Epidermal melanocyte (primary cell): ENCODE measurements around the gene SERPINA6.
"Not testable (repeated sequence)": the region's sequence is repeated elsewhere in the genome, so short reads cannot be mapped to it uniquely, and the experiment has no call there.

Source experiments
- DNase-seq: peaks from one replicate; pipeline ENCODE4 v3.0.0; 2011; ENCODE audit warnings: low spot score; ENCODE audit not compliant: insufficient read length

The SERPINA6 gene

DNA sequence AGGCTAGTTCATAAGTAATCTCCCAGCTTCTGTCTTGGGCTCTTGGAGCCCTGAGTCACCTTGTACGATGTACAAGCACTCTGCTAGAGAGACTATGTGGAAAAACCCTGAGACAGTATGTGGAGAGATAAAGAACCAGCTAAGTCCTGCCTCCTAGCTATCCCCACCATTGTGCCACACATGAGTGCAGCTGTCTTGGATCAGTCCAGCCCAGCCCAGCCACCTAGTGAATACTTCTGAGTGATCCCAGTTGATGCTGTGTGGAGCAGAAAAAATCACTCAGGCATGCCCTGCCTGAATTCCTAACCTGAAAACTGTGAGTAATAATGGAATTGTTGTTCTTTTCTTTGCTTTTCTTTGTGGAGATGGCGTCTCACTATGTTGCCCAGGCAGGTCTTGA is 5.1 kb upstream of the SERPINA6 start:
- DNase-seq: no peak

DNA sequence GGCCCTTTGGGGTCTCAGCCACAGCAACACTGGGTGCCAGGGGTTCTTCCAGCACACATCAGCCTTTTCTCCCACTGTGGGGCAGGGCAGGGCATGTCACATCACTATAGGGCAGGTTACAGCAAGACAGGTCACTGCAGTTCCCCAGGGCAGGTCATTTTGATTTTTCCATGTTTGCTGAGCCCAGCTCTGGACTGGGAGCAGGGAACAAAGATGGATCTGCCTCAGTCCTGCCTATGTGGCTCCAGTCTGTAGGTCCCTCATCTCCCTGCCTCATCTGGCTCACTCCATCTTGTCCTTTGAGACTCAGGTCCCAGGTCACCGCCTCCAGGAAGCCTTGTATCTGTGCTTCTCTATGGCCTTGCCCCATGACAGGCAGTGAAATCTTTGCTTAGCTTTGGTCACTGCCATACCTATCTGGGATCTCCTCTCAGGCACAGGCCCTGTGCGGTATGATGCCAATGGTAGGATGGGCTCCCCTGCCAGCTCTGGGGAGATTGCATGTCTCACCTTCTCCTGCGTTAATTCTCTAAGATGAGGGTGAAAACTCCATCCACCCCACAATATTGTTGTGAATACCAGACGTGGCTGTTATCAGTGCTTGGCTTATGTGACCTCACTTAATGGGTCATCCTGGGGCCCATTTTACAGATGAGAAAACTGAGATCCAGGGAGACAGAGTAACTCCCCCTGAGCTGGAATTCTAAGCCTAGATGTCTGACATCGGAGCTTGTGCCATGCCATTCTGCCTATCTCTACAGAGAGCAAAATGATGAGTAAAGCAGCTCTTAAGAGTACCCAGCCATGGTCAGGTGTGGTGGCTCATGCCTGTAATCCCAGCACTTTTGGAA is 1.5 kb downstream of the SERPINA6 start:
- DNase-seq: no peak

DNA sequence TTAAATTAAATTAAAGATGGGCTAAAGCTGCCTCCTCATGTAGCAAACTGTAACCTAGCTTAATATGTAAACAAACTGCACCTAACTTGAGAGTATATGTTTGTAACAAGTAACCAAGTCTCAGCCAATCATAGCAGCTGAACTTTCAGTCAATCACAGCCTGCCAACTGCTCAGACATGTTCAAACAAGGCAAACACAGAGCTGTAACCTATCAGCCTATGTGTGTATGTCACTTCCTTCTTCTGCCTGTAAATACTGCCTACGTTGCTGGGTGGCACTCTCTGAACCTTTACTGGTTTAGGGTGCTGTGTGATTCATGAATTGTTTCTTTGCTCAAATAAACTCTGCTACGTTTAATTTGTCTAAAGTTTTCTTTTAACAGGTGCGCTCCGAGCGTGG is 2.9 kb downstream of the SERPINA6 start:
- DNase-seq: no peak

DNA sequence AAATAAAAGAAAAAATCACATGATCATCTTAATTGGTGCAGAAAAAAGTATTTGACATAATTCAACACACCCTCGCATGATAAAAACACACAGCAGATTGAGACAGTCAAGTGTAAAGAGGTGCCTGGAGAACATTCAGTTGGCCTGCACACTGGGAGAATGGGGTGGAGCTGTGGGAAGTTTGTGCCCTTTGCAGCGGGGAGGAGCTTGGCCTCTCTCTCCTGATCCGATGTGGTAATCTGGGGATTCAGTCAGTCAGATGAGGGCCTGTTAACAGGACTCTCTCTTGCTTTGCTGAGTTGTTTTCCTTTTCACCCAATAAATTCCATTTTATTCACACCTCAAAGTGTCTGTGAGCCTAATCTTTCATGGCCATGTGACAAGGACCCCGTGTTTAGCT is 5.9 kb downstream of the SERPINA6 start:
- DNase-seq: no peak

DNA sequence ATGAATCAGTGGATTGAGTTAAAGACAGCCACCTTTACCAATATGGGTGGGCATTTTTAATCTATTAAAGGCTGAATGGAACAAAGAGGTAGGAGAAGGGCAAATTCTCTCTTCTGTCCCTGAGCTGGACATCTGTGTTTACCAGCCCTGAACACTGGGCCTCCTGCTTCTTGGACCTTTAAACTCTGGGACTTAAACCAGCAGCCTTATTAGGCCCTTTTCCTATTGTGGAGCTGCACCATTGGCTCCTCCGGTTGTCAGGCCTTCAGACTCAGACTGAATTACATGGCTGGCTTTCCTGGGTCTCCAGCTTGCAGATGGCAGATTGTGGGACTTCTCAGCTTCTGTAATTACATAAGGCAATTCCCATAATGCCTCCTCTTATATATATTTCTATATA is 6.4 kb downstream of the SERPINA6 start:
- DNase-seq: no peak

DNA sequence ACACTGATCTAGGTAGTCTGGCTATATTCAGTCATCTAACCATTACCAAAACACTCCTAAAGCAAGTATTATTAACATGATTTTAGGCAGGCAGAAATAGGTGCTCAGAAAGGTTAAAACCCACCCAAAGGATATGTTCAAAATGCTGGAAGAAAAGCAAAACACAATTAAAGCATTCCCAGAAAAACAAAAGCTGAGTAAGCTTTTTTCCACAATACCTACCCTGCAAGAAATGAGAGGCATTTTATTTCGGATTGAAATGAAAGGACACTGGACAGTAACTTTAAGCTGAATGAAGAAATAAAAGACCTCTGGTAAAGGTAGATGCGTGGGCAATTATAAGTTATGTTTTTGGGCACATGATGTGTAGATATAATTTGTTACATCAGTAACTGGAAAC is 8.2 kb downstream of the SERPINA6 start:
- no peak for DNase-seq

DNA sequence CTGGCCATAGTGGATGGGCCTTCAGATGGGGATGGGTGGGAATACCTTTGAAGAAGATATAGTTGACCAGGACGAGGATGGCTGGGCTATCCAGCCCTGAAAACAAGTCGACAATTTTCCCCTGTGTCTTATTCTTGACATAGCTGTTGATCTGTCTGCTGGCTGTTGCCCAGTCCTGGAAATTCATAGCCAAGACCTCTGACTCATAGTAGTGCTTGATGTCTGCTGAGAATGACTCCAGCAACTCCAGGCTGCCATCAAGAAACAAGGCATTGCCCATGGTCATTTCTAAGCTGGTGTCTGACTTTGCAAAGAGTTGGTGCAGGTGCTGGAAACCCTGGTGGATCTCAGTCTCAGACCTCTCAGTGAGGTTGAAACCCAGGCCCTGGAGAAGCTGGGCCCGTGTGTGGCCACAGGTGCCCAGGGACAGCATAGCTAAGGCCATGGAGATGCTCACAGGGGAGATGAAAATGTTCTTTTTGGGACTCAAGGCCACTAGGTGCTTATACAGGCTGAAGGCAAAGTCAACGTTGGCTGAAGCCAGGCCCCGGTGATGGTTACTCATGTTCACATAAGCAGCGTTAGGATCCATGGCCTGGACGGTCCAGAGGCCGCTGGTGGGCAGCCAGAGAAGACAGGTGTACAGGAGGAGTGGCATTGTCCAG is 9.0 kb downstream of the SERPINA6 start:
- DNase-seq: no peak

DNA sequence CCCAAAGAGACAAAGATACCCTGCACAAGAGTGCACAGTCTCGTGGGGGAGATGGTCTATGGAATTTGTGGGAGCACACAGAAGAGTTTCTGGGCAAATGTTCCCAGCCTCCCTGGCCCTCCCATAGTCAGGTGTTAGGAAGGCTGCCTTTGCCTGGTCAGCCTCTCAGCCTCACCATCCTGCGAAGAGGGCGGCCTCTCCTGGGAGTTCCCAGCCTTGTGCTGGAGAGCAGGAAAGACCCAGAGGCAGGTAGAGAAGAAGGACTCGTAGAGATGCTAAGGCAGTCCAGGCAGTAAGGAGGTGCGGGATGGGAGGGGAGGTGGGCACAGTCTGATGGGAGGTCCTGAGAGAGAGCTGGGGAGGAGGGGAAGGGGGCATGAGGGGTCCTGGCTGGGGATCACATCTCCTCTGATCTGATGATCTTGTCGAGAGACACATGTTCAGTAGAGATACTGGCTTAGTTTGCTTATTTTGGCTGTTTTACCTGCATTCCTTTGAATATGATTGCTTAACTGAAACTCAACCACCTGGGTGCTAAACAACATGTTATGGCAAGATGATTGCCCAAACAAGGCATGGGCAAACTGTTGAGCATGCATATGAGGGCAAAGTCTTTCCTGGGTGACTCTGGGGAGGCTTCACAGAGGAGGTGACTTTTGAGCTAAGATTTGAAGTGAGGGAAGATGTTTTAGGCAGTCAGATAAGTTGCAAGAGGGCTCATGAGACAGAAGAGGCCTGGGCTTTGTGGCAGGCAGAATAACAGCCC is 10.5 kb downstream of the SERPINA6 start:
- no peak for DNase-seq

DNA sequence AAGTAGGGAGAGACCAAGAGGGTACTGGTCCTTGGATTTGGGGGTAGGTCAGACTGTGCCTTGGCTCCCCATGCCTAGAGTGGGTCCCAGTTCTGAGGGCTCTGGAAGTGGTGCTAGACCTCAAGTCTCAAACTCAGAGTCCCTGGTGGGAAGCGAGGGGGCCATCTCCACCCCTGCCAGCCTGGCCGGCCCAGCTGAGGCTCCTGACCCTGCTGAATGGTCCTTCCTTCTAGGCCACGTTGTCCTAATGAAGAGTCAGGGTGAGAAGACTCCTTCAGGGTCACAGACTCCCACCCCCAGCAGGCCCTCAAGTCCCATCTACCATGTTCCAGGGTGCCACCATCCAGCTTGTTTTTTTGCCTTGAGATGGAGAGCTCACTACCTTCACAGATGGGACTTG is 12.9 kb downstream of the SERPINA6 start:
- DNase-seq: no peak

DNA sequence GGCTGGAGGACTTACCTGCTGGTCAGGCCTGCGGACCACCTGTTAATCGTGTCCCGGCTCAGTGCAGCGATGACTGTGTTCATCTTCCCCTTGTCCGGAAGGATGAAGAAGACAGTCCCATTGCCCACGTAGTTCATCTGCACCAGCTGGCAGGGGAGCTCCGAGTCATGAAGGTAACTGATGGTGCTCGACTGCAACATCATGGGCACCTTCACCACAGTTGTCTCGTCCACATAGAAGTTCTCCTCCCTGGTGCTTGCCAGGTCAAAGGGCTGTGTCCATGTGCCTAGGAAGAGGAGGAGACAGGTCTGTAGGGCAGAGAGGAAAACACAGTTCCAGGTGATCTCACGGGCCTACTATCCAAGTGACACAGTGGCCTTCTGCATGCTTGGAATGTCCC is 13.4 kb downstream of the SERPINA6 start:
- DNase-seq: no peak

DNA sequence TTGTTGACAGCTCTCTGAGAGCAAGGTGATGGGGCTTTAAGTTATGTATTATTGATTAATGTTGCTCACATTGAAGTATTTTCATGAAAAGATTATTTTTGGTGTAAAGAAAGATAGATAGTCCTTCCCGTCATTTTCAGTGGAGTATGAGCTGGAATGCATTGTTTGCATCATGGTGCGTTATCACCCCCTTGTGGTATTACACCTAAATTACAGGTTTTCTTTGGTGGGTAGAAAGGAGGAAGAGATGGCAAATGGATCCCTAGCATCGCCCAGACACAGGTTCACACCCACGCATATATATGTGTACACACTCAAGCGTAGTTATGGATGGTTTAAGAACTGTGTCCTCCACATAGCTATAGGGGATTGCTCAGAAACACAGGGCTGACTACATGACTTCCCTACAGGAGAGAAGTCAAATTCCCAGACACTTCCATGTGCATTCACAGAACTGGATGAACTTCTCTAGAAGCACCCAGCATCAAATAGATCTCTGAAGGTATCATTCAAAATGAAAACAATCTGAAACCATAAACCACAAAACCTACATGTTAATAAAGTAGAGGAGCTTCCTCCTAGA is 15.6 kb downstream of the SERPINA6 start:
- DNase-seq: no peak

DNA sequence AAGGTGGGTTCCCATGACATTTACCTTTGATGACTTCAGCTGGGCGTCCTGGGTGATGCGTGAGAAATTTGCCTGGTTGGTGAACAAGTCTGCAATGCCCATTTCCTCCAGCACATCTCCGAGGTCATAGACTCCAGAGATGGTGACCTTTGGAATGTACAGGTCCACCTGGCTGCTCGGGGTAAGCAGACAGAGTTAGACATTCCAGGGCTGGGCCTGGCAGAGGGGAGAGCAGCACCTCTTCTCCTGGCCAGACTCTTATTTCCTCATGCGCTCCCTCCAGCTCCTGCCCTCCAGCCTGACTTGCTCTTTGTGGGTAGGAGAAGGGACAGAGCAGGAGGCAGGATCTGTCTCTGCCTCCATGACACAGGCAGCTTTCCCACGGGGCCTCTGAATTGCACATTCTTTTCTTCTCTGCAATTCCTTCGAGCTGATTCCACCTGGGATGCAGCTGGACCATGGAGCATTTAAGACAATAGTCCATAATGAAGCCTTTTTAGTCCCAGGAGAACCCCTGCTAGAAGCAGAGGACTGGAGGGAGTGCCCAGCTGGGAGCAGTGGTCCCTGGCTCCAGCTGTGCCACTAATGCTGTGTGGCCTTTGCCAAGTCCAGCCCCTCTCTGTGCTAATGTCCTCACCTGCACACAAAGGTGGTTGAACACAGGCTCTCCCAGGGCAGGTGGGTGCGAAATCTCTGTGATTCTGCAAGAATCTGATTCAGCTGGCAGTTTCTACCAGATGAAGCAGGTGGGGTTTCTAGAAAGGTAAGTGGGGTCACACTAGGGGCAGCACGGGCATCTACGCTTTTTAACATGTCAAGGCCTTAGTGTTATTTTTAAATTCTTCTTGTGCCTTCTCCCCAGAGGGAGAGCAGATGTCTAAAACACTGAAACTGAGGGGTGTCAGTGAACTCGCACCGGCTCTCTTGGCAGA is 16.8 kb downstream of the SERPINA6 start:
- DNase-seq: no peak

DNA sequence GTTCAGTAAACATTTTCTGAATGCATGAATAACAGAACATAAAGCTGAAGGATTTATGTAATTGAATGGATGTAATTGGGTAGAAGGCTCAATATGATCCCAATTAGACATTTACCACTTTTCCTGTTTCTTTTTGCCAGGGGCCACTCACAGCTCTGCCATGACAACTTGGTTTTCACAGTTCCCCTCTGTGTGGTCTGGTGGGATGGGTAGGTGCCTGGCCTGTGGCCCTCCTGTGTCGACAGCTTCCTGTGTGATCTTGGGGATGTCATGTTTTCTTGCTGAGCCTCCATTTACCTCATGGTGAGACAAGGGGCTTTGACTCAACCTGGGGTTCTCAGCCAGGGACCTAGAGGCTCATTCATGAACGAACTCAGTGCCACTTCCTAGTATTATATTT is 17.5 kb downstream of the SERPINA6 start:
- no peak for DNase-seq

DNA sequence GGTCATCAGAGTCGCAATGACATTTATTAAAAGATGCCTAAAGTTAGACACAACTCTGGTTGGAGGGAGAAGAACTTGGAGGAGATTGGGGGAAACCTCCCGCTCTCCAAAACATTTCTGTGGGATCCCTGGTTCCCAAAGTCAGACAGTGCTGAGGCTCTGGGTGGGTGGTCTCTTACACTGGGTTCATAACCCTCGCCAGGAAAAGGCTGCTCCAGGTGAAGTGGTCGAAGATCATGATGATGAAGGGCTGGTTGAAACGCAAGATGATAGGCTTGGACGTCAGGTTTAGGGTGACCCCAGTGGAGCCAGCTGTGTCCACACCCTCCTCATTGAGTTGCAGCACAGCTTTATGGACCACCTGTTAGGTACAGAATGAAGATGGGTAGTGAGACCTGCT is 18.9 kb downstream of the SERPINA6 start:
- DNase-seq: no peak

DNA sequence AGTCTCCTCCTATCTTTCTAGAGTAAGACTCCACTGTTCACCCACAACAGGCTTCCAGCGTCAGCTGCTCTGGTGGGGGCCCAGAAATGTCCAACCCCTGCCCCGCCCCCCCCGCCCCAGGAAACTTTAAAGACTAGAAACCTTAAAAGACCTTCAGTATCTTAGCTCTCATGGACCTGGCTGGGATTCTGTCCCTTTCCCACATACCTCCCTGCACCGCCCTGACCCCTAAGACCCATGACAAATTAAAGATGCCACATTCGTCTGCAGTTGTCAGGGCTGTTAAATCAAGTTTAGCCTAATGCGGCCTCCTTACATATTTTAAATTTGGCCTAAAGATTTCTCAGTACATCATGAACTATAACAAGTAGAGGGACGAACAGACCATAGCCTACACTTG is 20.0 kb downstream of the SERPINA6 start:
- no peak for DNase-seq

DNA sequence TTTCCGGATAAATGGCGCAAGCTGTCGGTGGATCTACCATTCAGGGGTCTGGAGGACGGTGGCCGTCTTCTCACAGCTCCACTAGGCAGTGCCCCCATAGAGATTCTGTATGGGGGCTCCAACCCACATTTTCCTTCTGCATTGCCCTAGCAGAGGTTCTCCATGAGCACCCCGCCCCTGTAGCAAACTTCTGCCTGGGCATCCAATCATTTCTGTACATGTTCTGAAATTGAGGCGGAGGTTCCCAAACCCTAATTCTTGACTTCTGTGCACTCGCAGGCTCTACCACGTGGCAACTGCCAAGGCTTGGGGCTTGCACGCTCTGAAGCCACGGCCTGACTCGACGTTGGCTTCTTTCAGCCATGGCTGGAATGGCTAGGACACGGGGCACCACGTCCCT is 25.0 kb downstream of the SERPINA6 start:
- DNase-seq: no peak

DNA sequence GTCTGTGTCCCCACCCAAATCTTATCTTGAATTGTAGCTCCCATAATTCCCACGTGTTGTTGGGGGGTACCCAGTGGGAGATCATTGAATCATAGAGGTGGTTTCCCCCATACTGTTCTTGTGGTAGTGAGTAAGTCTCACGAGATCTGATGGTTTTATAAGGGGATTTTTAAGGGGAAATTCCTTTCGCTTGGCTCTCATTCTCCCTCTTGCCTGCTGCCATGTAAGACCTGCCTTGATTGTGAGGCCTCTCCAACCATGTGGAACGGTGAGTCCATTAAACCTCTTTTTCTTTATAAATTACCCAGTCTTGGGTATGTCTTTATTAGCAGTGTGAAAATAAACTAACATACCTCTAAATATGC is 27.0 kb downstream of the SERPINA6 start:
- not testable (repeated sequence) for DNase-seq

DNA sequence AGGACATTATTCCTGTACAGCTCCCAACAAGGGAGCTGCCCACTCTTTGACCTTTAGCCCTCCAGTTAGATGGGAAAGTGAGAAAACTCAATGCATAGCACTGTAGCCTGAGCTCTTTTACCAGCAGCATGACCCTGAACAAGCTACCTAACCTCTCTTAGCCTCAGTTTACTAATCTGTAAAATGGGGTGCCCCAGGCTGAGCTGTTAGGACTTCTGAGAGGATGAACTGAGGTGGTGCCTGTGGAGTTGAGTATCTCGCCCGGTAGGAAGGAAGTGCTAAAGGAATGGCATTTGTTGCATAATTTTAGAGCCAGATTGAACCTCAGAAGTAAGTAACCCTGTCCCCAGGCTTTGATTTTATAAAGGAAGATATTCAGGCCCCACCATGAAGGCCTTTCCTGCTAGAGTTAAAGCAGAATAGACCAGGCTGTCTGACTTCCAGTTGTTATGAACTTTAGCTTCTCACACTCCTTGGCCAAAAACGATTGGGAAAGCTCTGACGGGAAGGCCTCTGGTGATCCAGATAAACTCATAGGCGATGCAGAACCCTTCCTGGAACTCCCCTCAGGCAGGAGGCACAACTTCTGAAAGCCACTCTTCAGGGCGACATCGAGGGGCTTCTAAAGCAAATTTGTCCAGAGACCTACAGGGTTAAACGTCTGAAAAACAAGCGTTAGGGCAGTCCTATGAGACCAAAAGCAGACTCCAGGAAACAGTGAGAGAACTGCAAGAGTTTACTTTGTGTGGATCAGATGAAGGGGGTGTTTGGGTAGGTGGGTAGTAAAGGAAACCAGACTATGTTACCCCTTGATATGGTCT is 27.6 kb downstream of the SERPINA6 start:
- no peak for DNase-seq

DNA sequence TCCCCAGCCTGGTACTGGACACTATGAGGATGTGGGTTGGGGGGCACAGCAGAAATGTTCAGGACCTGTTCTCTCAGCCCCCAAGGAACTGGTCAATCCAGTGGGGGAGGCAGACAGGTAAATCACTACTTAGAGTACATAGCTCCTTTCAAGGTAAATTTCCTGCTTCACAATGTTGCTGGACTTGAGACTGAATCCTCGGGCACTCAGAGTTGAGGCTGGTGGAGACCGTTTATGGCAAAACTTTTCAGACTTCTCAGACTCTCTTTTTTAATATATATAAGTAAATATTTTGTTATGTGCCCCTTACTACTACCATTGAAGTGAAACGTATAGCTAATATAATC is 29.6 kb downstream of the SERPINA6 start:
- DNase-seq: no peak
